ENCODE measurements around the gene CCND3. TPM values are rescaled to one million over a fixed set of nuclear protein-coding genes. Genes with fewer than 3 reads are reported as not detected.

CCND3 gene
- total RNA-seq, 1 experiment from 2014 or later, result 26.6 TPM

DNA sequence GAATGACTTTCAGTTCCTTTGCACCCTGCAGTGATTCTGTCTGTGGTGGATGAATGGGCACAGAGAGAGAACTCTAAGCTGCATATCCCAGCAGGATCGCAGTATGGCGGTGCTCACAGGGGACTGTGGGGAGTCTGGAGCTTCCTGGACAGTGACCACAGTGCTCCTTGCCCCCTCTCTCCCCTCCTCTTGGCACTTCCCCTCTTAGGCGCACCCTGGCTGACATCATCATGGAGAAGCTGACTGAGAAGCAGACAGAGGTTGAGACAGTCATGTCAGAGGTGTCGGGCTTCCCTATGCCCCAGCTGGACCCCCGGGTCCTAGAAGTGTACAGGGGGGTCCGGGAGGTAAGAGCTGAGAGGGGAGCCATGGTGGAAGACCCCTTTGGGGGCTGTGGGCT, 11.7 kb downstream of the CCND3 start:
- no peaks in the 10 kb centered on the region for H3K4me1 ChIP-seq (ENCODE audit: control insufficient read depth in 1 of 2, insufficient read depth in 2 of 2, low read length in 2 of 2)
- H3K9ac ChIP-seq (ENCODE audit: low read length), result no peak overlapping the region
- H4K20me1 ChIP-seq (ENCODE audit: insufficient read depth), result peaks cover 5% of the 10 kb centered on the region; the same call in 1 of the 2 replicates
- no peaks in the 10 kb centered on the region for H3K9me2 ChIP-seq (ENCODE audit: insufficient read depth)
- H3K4me3 ChIP-seq (replicated peaks in 1 of 2; ENCODE audit: low read depth in 1 of 2, low read length in 2 of 2), result no peak overlapping the region
- no peaks in the 10 kb centered on the region for H3K9me3 ChIP-seq (ENCODE audit: control insufficient read depth in 1 of 2, insufficient read depth in 1 of 2, low read depth in 1 of 2, low read length in 2 of 2)
- H3K4me2 ChIP-seq (ENCODE audit: low read length), result no peak overlapping the region
- ATAC-seq (no peak), DNase-seq (ENCODE audit: low read depth, low spot score) (no peak)
- no TSS peak for BruUV-seq (replicated peaks)
- TF ChIP-seq JUND (IDR thresholded peaks at IDR 0.05) (no peak), EZH2 (IDR thresholded peaks at IDR 0.05) (no peak), SP1 (IDR thresholded peaks at IDR 0.05; ENCODE audit: low read depth) (no peak), ZFX (IDR thresholded peaks at IDR 0.05) (no peak), ZNF274 (IDR thresholded peaks at IDR 0.05; ENCODE audit: low read depth, low read length) (no peak), EGR1 (IDR thresholded peaks at IDR 0.05; ENCODE audit: low read depth) (no peak), SRF (IDR thresholded peaks at IDR 0.05; ENCODE audit: low read depth) (no peak), FOSL1 (IDR thresholded peaks at IDR 0.05; ENCODE audit: low read depth) (no peak), POLR2A (IDR thresholded peaks at IDR 0.05; ENCODE audit: borderline replicate concordance, extremely low read depth, insufficient read depth, insufficient read length) (no peak), RAD21 (IDR thresholded peaks at IDR 0.05; ENCODE audit: low read depth) (no peak), EZH2phosphoT487 (IDR thresholded peaks at IDR 0.05; ENCODE audit: borderline replicate concordance) (no peak), CTCF (IDR thresholded peaks at IDR 0.05 in 2 of 3, conservative IDR thresholded peaks at IDR 0.05 in 1 of 3; ENCODE audit: borderline replicate concordance in 1 of 3, insufficient read depth in 1 of 3, low read depth in 2 of 3, low read length in 2 of 3) (no peak), YY1 (IDR thresholded peaks at IDR 0.05; ENCODE audit: extremely low read depth, insufficient replicate concordance, low read depth, low read length) (no peak), CBX3 (IDR thresholded peaks at IDR 0.05; ENCODE audit: low read depth) (no peak), TCF7L2 (IDR thresholded peaks at IDR 0.05; ENCODE audit: borderline replicate concordance, extremely low read depth, insufficient read depth, insufficient read length) (no peak), ATF3 (IDR thresholded peaks at IDR 0.05) (no peak), ZBTB33 (IDR thresholded peaks at IDR 0.05; ENCODE audit: extremely low read depth, insufficient replicate concordance, low read length) (no peak), POLR2AphosphoS5 (IDR thresholded peaks at IDR 0.05; ENCODE audit: low read depth, low read length) (no peak), SIN3A (IDR thresholded peaks at IDR 0.05; ENCODE audit: low read depth) (no peak)
- CTCF ChIA-PET, result interaction anchor here (1.0 to 1.1 kb wide), 2 partner anchors 9 kb away, joined by 3 to 5 read pairs; partner anchors contain the start of genes BYSL and MED20
- no peak overlapping the region for H2AFZ ChIP-seq (ENCODE audit: low read depth, low read length, poor library complexity, severe bottlenecking)
- RAD21 ChIA-PET (ENCODE audit: low non-redundant PET in 1 of 2, low total read pairs in 2 of 2, uncharacterized antibody in 2 of 2, unreplicated experiment in 2 of 2), result no interaction called here
- intact Hi-C loops (cut with micrococcal nuclease), result no loop called here
- peaks cover 67 to 77% of the 10 kb centered on the region in 2 experiments; a peak in 3 of 4 replicates for H3K36me3 ChIP-seq (ENCODE audit: control insufficient read depth in 1 of 2, insufficient read depth in 2 of 2, low read length in 2 of 2)
- no peaks in the 10 kb centered on the region for H3K27me3 ChIP-seq (ENCODE audit: insufficient read depth, low read length)
- POLR2A ChIA-PET, result interaction anchor here (1.3 kb wide), 1 partner anchor 8 kb away, joined by 4 read pairs; the partner anchor contains the start of gene BYSL
- H3K79me2 ChIP-seq (ENCODE audit: insufficient read depth, low read length), result peaks cover 58% of the 10 kb centered on the region
- no peak overlapping the region for H3K27ac ChIP-seq (ENCODE audit: low read depth, low read length)

All from HCT116 (cell line).